ENCODE data around the gene RIMBP2.
A peak's percentile ranks its signal among the peaks of the same experiment; 100 is the strongest.

The RIMBP2 gene

DNA sequence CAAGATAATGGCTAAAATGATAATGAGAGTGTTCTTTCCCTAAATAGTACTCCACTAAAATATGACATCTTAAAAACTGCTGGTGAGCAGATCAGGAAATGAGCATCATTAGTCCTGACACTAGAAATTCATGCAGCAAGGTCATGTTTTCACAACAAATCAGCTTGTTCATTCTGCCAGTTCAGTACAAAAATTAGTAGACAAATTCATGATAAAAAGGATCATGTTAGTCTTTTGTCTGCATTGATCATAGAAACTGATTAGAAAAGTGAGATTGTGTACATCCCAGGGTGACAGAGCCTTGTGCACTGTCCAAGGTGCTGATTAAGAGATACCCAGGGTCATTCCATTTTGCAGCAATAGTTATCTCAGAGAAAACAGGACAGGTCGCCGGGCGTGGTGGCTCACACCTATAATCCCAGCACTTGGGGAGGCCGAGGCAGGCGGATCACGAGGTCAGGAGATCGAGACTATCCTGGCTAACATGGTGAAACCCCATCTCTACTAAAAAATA lies 163.6 kb downstream of the RIMBP2 start:
- 82% methylated on average over 3 of the region's 7 CpGs for WGBS (ENCODE audit: insufficient coverage)
- H3K4me3 ChIP-seq (ENCODE audit: control insufficient read depth in 1 of 7, extremely low read depth in 1 of 7, insufficient read depth in 4 of 7, low read depth in 2 of 7, low read length in 6 of 7): no peak overlapping the region
- peak in 2 of 3 donors; percentile 24 to 41 for DNase-seq
- H3K27ac ChIP-seq (ENCODE audit: insufficient read depth in 1 of 2, low read depth in 1 of 2, low read length in 2 of 2, poor library complexity in 1 of 2, severe bottlenecking in 2 of 2): no peak overlapping the region
- POLR2A ChIA-PET: no interaction called here
- peaks cover 0 to 5% (median 0%) of the 10 kb centered on the region in 4 experiments for H3K4me1 ChIP-seq (ENCODE audit: control extremely low read depth in 1 of 4, control insufficient read depth in 4 of 4, insufficient read depth in 4 of 4, low read length in 3 of 4)
- H3K9me3 ChIP-seq (ENCODE audit: control extremely low read depth in 1 of 5, control insufficient read depth in 4 of 5, insufficient read depth in 2 of 5, low read depth in 1 of 5, low read length in 4 of 5): peaks cover 0 to 10% (median 0%) of the 10 kb centered on the region in 5 experiments
- CTCF ChIA-PET: no interaction called here
- no peaks in the 10 kb centered on the region for H3K36me3 ChIP-seq (ENCODE audit: control insufficient read depth in 4 of 4, insufficient read depth in 4 of 4, low read length in 3 of 4)
- H3K27me3 ChIP-seq (replicated peaks in 2 of 5; ENCODE audit: control insufficient read depth in 4 of 5, insufficient read depth in 5 of 5, low read length in 4 of 5): no peaks in the 10 kb centered on the region

- CTCF ChIA-PET: no interaction called here
- no peak overlapping the region for H3K4me3 ChIP-seq (ENCODE audit: control insufficient read depth in 1 of 7, extremely low read depth in 1 of 7, insufficient read depth in 4 of 7, low read depth in 2 of 7, low read length in 6 of 7)
- POLR2A ChIA-PET: no interaction called here
- peaks cover 0 to 10% (median 0%) of the 10 kb centered on the region in 5 experiments for H3K9me3 ChIP-seq (ENCODE audit: control extremely low read depth in 1 of 5, control insufficient read depth in 4 of 5, insufficient read depth in 2 of 5, low read depth in 1 of 5, low read length in 4 of 5)
- H3K27me3 ChIP-seq (replicated peaks in 2 of 5; ENCODE audit: control insufficient read depth in 4 of 5, insufficient read depth in 5 of 5, low read length in 4 of 5): no peaks in the 10 kb centered on the region
- no peaks in the 10 kb centered on the region for H3K36me3 ChIP-seq (ENCODE audit: control insufficient read depth in 4 of 4, insufficient read depth in 4 of 4, low read length in 3 of 4)
- 82% methylated on average over 3 of the region's 3 CpGs for WGBS (ENCODE audit: insufficient coverage)
- no peak overlapping the region for H3K27ac ChIP-seq (ENCODE audit: insufficient read depth in 1 of 2, low read depth in 1 of 2, low read length in 2 of 2, poor library complexity in 1 of 2, severe bottlenecking in 2 of 2)
- no peak for DNase-seq
- H3K4me1 ChIP-seq (ENCODE audit: control extremely low read depth in 1 of 4, control insufficient read depth in 4 of 4, insufficient read depth in 4 of 4, low read length in 3 of 4): no peaks in the 10 kb centered on the region
These were observed 166.7 kb downstream of the RIMBP2 start for GRCh38 chr12:130549361-130549760.

DNA sequence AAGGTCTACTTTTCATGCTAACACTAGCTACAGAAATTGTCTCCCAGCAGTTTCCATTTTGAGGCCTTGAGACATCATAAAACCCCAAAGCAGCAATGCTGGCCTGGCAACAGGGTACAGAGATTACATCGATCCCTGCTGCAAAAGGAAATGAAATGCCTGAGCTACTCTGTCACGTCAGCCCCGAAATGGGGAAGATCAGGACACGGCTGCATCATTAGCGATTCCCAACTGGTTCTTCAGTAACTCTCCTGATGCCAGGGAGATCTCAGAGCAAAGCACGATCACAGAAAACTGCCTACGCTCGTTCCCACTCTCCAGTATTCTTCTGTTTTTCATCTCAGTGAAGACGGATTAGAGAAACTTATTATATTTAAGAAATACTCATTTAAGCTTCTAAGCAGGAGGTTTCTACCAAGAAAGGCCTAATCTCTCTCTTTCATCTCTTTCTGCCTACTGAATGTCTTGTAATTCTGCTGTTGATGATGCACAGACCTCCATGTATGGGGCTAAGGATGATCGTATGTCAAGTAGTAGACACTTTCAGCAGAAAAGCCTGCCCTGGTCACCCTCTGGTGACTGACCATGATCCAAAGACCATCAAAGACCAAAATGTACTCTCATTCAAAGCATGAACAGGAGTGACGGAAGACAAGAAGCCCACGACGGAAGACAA lies 168.5 kb downstream of the RIMBP2 start:
- POLR2A ChIA-PET: no interaction called here
- peaks cover 0 to 10% (median 0%) of the 10 kb centered on the region in 5 experiments for H3K9me3 ChIP-seq (ENCODE audit: control extremely low read depth in 1 of 5, control insufficient read depth in 4 of 5, insufficient read depth in 2 of 5, low read depth in 1 of 5, low read length in 4 of 5)
- DNase-seq: no peak
- no peaks in the 10 kb centered on the region for H3K4me1 ChIP-seq (ENCODE audit: control extremely low read depth in 1 of 4, control insufficient read depth in 4 of 4, insufficient read depth in 4 of 4, low read length in 3 of 4)
- H3K36me3 ChIP-seq (ENCODE audit: control insufficient read depth in 4 of 4, insufficient read depth in 4 of 4, low read length in 3 of 4): no peaks in the 10 kb centered on the region
- H3K27ac ChIP-seq (ENCODE audit: insufficient read depth in 1 of 2, low read depth in 1 of 2, low read length in 2 of 2, poor library complexity in 1 of 2, severe bottlenecking in 2 of 2): no peak overlapping the region
- H3K4me3 ChIP-seq (ENCODE audit: control insufficient read depth in 1 of 7, extremely low read depth in 1 of 7, insufficient read depth in 4 of 7, low read depth in 2 of 7, low read length in 6 of 7): no peak overlapping the region
- CTCF ChIA-PET: no interaction called here
- no peaks in the 10 kb centered on the region for H3K27me3 ChIP-seq (replicated peaks in 2 of 5; ENCODE audit: control insufficient read depth in 4 of 5, insufficient read depth in 5 of 5, low read length in 4 of 5)
- 89% methylated on average over 9 of the region's 13 CpGs for WGBS (ENCODE audit: insufficient coverage)

DNA sequence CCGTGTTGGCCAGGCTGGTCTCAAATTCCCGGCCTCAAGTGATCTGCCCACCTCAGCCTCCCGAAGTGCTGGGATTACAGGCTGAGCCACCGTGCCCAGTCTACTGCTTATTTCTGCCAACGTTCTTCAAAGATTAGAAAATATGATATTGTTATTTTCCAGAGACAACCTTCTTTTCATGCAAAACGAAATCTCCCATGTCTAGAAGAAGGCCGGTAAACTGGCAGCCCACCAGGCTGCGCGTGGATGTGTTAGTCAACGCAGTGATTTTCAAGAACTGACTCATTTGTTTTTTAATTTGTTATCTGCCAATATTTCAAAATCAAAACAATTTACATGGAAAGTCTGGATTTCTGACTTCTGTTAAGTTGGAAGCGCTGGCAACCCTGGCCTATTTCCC lies 169.6 kb downstream of the RIMBP2 start:
- Histone ChIP-seq H3K9me3 (ENCODE audit: control extremely low read depth in 1 of 5, control insufficient read depth in 4 of 5, insufficient read depth in 2 of 5, low read depth in 1 of 5, low read length in 4 of 5) (peaks cover 0 to 8% (median 0%) of the 10 kb centered on the region in 5 experiments), H3K27me3 (replicated peaks in 2 of 5; ENCODE audit: control insufficient read depth in 4 of 5, insufficient read depth in 5 of 5, low read length in 4 of 5) (no peaks in the 10 kb centered on the region), H3K4me1 (ENCODE audit: control extremely low read depth in 1 of 4, control insufficient read depth in 4 of 4, insufficient read depth in 4 of 4, low read length in 3 of 4) (no peaks in the 10 kb centered on the region), H3K36me3 (ENCODE audit: control insufficient read depth in 4 of 4, insufficient read depth in 4 of 4, low read length in 3 of 4) (no peaks in the 10 kb centered on the region), H3K27ac (ENCODE audit: insufficient read depth in 1 of 2, low read depth in 1 of 2, low read length in 2 of 2, poor library complexity in 1 of 2, severe bottlenecking in 2 of 2) (no peak overlapping the region), H3K4me3 (ENCODE audit: control insufficient read depth in 1 of 7, extremely low read depth in 1 of 7, insufficient read depth in 4 of 7, low read depth in 2 of 7, low read length in 6 of 7) (no peak overlapping the region)
- 100% methylated on average over 7 of the region's 11 CpGs for WGBS (ENCODE audit: insufficient coverage)
- ChIA-PET CTCF (no interaction called here), POLR2A (no interaction called here)
- no peak for DNase-seq

DNA sequence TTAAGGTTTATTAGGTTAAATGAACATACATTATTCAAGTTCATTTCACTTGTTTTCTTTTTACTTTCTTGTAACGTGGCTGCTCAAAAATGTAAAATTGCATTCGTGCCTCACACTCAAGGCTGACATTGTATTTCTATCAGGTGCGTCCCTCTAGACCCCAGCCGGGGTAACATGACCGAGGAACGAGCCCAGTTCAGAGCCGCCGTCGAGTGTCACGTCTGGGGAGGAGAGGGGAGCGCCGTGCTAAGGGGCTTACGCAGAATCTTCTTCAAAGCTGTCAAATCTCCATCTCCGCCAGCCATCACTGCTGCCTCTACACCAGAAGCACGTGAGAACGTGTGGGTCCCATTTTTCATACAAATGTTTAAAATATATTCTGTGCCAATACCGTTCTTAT lies 170.6 kb downstream of the RIMBP2 start:
- Histone ChIP-seq H3K4me1 (ENCODE audit: control extremely low read depth in 1 of 4, control insufficient read depth in 4 of 4, insufficient read depth in 4 of 4, low read length in 3 of 4) (no peaks in the 10 kb centered on the region), H3K9me3 (ENCODE audit: control extremely low read depth in 1 of 5, control insufficient read depth in 4 of 5, insufficient read depth in 2 of 5, low read depth in 1 of 5, low read length in 4 of 5) (peaks cover 0 to 3% (median 0%) of the 10 kb centered on the region in 5 experiments), H3K36me3 (ENCODE audit: control insufficient read depth in 4 of 4, insufficient read depth in 4 of 4, low read length in 3 of 4) (no peaks in the 10 kb centered on the region), H3K27me3 (replicated peaks in 2 of 5; ENCODE audit: control insufficient read depth in 4 of 5, insufficient read depth in 5 of 5, low read length in 4 of 5) (no peaks in the 10 kb centered on the region), H3K4me3 (ENCODE audit: control insufficient read depth in 1 of 7, extremely low read depth in 1 of 7, insufficient read depth in 4 of 7, low read depth in 2 of 7, low read length in 6 of 7) (no peak overlapping the region), H3K27ac (ENCODE audit: insufficient read depth in 1 of 2, low read depth in 1 of 2, low read length in 2 of 2, poor library complexity in 1 of 2, severe bottlenecking in 2 of 2) (no peak overlapping the region)
- CTCF ChIA-PET: no interaction called here
- POLR2A ChIA-PET: no interaction called here
- WGBS (ENCODE audit: insufficient coverage): 87% methylated on average over 12 of the region's 17 CpGs
- DNase-seq: no peak

DNA sequence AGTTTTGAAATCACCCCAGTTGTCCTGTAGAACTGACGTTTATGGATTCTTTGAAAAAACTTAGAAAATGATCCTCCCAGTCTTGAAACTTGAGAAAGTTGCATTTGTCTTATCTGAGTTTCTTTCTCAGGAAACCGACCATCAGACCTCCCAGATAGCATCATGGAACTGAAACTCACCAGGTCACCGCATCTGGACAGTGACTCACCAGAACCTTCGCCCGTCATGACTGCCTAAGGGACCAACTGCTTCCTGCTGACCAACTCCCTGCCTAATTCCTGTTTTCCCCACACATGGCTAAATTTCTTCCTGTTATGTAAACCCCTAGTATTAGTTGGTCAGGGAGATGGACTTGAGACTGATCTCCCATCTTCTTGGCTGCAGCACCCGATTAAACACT lies 175.7 kb downstream of the RIMBP2 start:
- ChIA-PET POLR2A (no interaction called here), CTCF (no interaction called here)
- Histone ChIP-seq H3K27ac (ENCODE audit: insufficient read depth in 1 of 2, low read depth in 1 of 2, low read length in 2 of 2, poor library complexity in 1 of 2, severe bottlenecking in 2 of 2) (no peak overlapping the region), H3K27me3 (replicated peaks in 2 of 5; ENCODE audit: control insufficient read depth in 4 of 5, insufficient read depth in 5 of 5, low read length in 4 of 5) (peaks cover 0 to 4% (median 0%) of the 10 kb centered on the region in 5 experiments), H3K9me3 (ENCODE audit: control extremely low read depth in 1 of 5, control insufficient read depth in 4 of 5, insufficient read depth in 2 of 5, low read depth in 1 of 5, low read length in 4 of 5) (peaks cover 0 to 4% (median 0%) of the 10 kb centered on the region in 5 experiments), H3K36me3 (ENCODE audit: control insufficient read depth in 4 of 4, insufficient read depth in 4 of 4, low read length in 3 of 4) (no peaks in the 10 kb centered on the region), H3K4me1 (ENCODE audit: control extremely low read depth in 1 of 4, control insufficient read depth in 4 of 4, insufficient read depth in 4 of 4, low read length in 3 of 4) (no peaks in the 10 kb centered on the region), H3K4me3 (ENCODE audit: control insufficient read depth in 1 of 7, extremely low read depth in 1 of 7, insufficient read depth in 4 of 7, low read depth in 2 of 7, low read length in 6 of 7) (no peak overlapping the region)
- 93% methylated on average over 6 of the region's 6 CpGs for WGBS (ENCODE audit: insufficient coverage)
- DNase-seq: no peak

- Histone ChIP-seq H3K9me3 (ENCODE audit: control extremely low read depth in 1 of 5, control insufficient read depth in 4 of 5, insufficient read depth in 2 of 5, low read depth in 1 of 5, low read length in 4 of 5) (peaks cover 0 to 4% (median 0%) of the 10 kb centered on the region in 5 experiments), H3K27ac (ENCODE audit: insufficient read depth in 1 of 2, low read depth in 1 of 2, low read length in 2 of 2, poor library complexity in 1 of 2, severe bottlenecking in 2 of 2) (no peak overlapping the region), H3K27me3 (replicated peaks in 2 of 5; ENCODE audit: control insufficient read depth in 4 of 5, insufficient read depth in 5 of 5, low read length in 4 of 5) (peaks cover 0 to 4% (median 0%) of the 10 kb centered on the region in 5 experiments), H3K36me3 (ENCODE audit: control insufficient read depth in 4 of 4, insufficient read depth in 4 of 4, low read length in 3 of 4) (no peaks in the 10 kb centered on the region), H3K4me3 (ENCODE audit: control insufficient read depth in 1 of 7, extremely low read depth in 1 of 7, insufficient read depth in 4 of 7, low read depth in 2 of 7, low read length in 6 of 7) (no peak overlapping the region), H3K4me1 (ENCODE audit: control extremely low read depth in 1 of 4, control insufficient read depth in 4 of 4, insufficient read depth in 4 of 4, low read length in 3 of 4) (no peaks in the 10 kb centered on the region)
- ChIA-PET CTCF (no interaction called here), POLR2A (no interaction called here)
- WGBS (ENCODE audit: insufficient coverage): 83% methylated on average over 10 of the region's 17 CpGs
- no peak for DNase-seq
These were observed 177.6 kb downstream of the RIMBP2 start for GRCh38 chr12:130538343-130539095.
